Ramos (cell line): ENCODE measurements around the gene FOXS1.

Source experiments
- in situ Hi-C: fragments of 300-500 bp; cut with MboI; formaldehyde crosslinking; loops from one replicate; pipeline ENCODE4 v1.14.3; 2022; ENCODE audit warnings: low sequenced_read_pairs; ENCODE audit not compliant: unreplicated experiment

Gene FOXS1

GRCh38 chr20:31841928-31842327, 3.5 kb downstream of the FOXS1 start:
- in situ Hi-C loops: no loop called here

GRCh38 chr20:31840906-31841816, 4.2 kb downstream of the FOXS1 start:
- in situ Hi-C loops: no loop called here

- in situ Hi-C loops: no loop called here
Observed at GRCh38 chr20:31839782-31840487, 5.5 kb downstream of the FOXS1 start.

GRCh38 chr20:31838646-31839292, 6.6 kb downstream of the FOXS1 start:
- in situ Hi-C loops: no loop called here

GRCh38 chr20:31837896-31838397, 7.5 kb downstream of the FOXS1 start:
- in situ Hi-C loops: no loop called here

- in situ Hi-C loops: no loop called here
Observed at GRCh38 chr20:31836853-31837608, 8.4 kb downstream of the FOXS1 start.

GRCh38 chr20:31835977-31836852, 9.2 kb downstream of the FOXS1 start:
- in situ Hi-C loops: no loop called here

GRCh38 chr20:31835554-31835953, 9.8 kb downstream of the FOXS1 start:
- in situ Hi-C loops: no loop called here

- in situ Hi-C loops: no loop called here
Observed at GRCh38 chr20:31833931-31834521, 11.4 kb downstream of the FOXS1 start.

GRCh38 chr20:31833130-31833930, 12.1 kb downstream of the FOXS1 start:
- in situ Hi-C loops: no loop called here

GRCh38 chr20:31831771-31832306, 13.6 kb downstream of the FOXS1 start:
- in situ Hi-C loops: no loop called here

- in situ Hi-C loops: no loop called here
Observed at GRCh38 chr20:31831211-31831610, 14.2 kb downstream of the FOXS1 start.

- in situ Hi-C loops: no loop called here
Observed at GRCh38 chr20:31830406-31830981, 14.9 kb downstream of the FOXS1 start.

GRCh38 chr20:31829731-31830130, 15.7 kb downstream of the FOXS1 start:
- in situ Hi-C loops: loop anchor here (10.0 kb wide), 1 partner anchor 265 kb away; no protein-coding TSS in a partner anchor

GRCh38 chr20:31828016-31828415, 17.4 kb downstream of the FOXS1 start:
- in situ Hi-C loops: loop anchor here (10.0 kb wide), 1 partner anchor 267 kb away; no protein-coding TSS in a partner anchor

GRCh38 chr20:31827059-31827458, 18.3 kb downstream of the FOXS1 start:
- in situ Hi-C loops: loop anchor here (10.0 kb wide), 1 partner anchor 268 kb away; no protein-coding TSS in a partner anchor

GRCh38 chr20:31826074-31826473, 19.3 kb downstream of the FOXS1 start:
- in situ Hi-C loops: loop anchor here (10.0 kb wide), 1 partner anchor 269 kb away; no protein-coding TSS in a partner anchor
